Activated CD4-positive, alpha-beta memory T cell treated with anti-CD3 and anti-CD28 coated beads for 36 hours (primary cell): ENCODE measurements around the gene SMIM28. TPM values are rescaled to one million over a fixed set of nuclear protein-coding genes. Genes with fewer than 3 reads are reported as not detected.
"Not testable (repeated sequence)": the region's sequence is repeated elsewhere in the genome, so short reads cannot be mapped to it uniquely, and the experiment has no call there.

Experiments used
- CTCF ChIA-PET: fragments of 350-600 bp; sonication (Branson Sonifier 250); formaldehyde crosslinking; loops from one replicate; lab custom pipeline; 2021; ENCODE audit warnings: antibody characterized with exemption, inconsistent platforms; lab: Charles Lee
- POLR2A ChIA-PET: fragments of 350-600 bp; sonication (Branson Sonifier 250); formaldehyde crosslinking; loops from one replicate; lab custom pipeline; 2021; ENCODE audit warnings: antibody characterized with exemption; lab: Charles Lee
- DNase-seq: peaks from one replicate; pipeline ENCODE4 v3.0.0-alpha.2; 2020
- H3K27ac Mint-ChIP-seq: one replicate; pipeline ENCODE4 v1.8.0; 2021; ENCODE audit warnings: mixed read lengths
- H3K27me3 Mint-ChIP-seq: one replicate; pipeline ENCODE4 v1.8.0; 2021; ENCODE audit warnings: mixed read lengths
- H3K36me3 Mint-ChIP-seq: one replicate; pipeline ENCODE4 v1.8.0; 2021; ENCODE audit warnings: mixed read lengths
- H3K4me1 Mint-ChIP-seq: one replicate; pipeline ENCODE4 v1.8.0; 2021; ENCODE audit warnings: low read depth, mixed read lengths
- H3K4me3 Mint-ChIP-seq: one replicate; pipeline ENCODE4 v1.8.0; 2021; ENCODE audit warnings: mild to moderate bottlenecking, mixed read lengths
- H3K9me3 Mint-ChIP-seq: one replicate; pipeline ENCODE4 v1.8.0; 2021; ENCODE audit warnings: mixed read lengths
- intact Hi-C: fragments of 100-400 bp; cut with micrococcal nuclease; formaldehyde crosslinking; loops from one replicate; pipeline ENCODE4 v1.15.1; 2023
- total RNA-seq, 2 experiments: library from RNA; stranded (reverse); gene quantifications; one replicate each; pipeline ENCODE4 v1.2.3, GENCODE V29; 2021

The SMIM28 gene
- total RNA-seq, 2 experiments from 2014 or later, result not detected

DNA sequence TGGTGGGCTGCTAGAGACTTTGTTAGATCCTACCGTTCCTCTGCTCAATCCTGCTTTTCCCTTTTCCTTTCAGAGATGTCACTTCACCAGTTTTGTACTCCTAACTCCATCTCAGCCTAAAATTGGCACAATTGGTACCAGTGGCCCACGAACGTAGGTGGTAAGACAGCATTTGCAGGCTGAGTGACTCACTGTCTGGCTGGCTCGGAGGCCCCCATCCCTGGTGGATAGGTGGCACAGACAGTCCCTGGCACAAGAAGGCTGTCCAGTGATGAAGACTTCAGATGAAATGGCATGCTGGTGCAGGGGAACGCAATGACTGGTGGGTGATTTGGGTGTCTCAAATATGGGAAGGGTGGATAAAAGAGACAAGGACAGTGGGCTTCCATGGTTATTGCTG is 37.4 kb downstream of the SMIM28 start:
- H3K4me3 Mint-ChIP-seq, result no peak overlapping the region
- no peak overlapping the region for H3K27ac Mint-ChIP-seq
- peaks cover 25% of the 10 kb centered on the region for H3K4me1 Mint-ChIP-seq
- H3K9me3 Mint-ChIP-seq, result no peaks in the 10 kb centered on the region
- POLR2A ChIA-PET, result no interaction called here
- no peaks in the 10 kb centered on the region for H3K27me3 Mint-ChIP-seq
- CTCF ChIA-PET, result interaction anchor here (0.7 kb wide), 1 partner anchor 158 kb away, joined by 3 read pairs; no protein-coding TSS in a partner anchor
- peaks cover 33% of the 10 kb centered on the region for H3K36me3 Mint-ChIP-seq
- intact Hi-C loops, result no loop called here
- no peak for DNase-seq

DNA sequence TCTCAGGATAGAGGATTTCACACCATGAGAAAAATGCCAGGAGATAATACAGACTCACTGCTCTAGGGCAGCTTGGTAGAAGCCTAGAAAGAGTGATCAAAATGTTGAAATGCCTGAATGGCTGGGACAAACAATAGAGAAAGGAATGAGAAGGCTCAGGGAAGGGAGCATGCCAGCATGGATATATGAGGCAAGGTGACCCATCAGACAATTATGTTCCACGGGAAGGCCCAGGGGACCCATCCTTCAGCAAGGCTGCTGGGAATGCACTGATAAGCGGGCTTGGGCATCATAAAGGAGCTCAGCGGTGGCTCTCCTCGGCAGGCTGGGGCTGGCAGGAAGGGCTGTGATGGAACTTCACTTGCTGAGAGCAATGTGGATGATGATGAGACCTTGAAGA is 38.5 kb downstream of the SMIM28 start:
- no peaks in the 10 kb centered on the region for H3K9me3 Mint-ChIP-seq
- DNase-seq, result no peak
- H3K36me3 Mint-ChIP-seq, result peaks cover 29% of the 10 kb centered on the region
- intact Hi-C loops, result no loop called here
- no peak overlapping the region for H3K4me3 Mint-ChIP-seq
- H3K27me3 Mint-ChIP-seq, result no peaks in the 10 kb centered on the region
- ChIA-PET POLR2A (no interaction called here), CTCF (interaction anchor here (1.4 kb wide), 1 partner anchor 101 kb away, joined by 5 read pairs; no protein-coding TSS in a partner anchor)
- peaks cover 17% of the 10 kb centered on the region for H3K4me1 Mint-ChIP-seq
- no peak overlapping the region for H3K27ac Mint-ChIP-seq

DNA sequence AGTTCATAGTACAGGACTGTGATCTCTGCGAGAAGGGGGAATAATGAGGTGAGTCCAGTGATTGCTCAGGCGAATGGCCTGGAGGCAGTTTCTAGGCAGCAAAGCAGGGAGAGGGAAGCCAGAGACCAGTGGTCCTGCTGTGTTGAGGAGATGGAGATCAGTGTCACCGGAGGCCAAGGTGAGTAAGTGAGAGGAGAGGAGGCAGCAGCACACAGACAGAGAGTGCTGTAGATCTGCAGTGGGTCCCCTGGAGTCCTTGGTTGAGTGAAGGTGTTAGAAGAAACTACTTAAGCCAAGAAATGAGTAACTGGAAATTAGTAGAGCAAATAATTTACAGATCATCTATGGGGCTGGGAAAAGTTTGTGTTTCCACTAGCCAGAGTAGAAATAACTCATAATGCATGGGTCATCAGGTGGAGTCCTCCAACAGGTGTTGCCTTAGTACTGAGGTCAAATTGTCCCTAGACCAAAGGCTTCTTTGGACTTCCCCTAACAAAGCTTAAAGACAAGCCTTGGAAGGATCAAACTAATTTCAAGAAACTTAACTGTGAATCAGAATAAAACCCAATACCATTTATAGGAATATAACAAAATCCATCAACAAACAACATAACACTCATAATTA is 39.9 kb downstream of the SMIM28 start:
- Mint-ChIP-seq H3K27ac (peak overlapping the region; percentile 44), H3K27me3 (no peaks in the 10 kb centered on the region), H3K4me1 (peaks cover 12% of the 10 kb centered on the region), H3K4me3 (no peak overlapping the region), H3K9me3 (no peaks in the 10 kb centered on the region), H3K36me3 (peaks cover 23% of the 10 kb centered on the region)
- peak; percentile 35 for DNase-seq
- POLR2A ChIA-PET, result no interaction called here
- intact Hi-C loops, result no loop called here
- CTCF ChIA-PET, result interaction anchor here (1.4 kb wide), 1 partner anchor 11 kb away, joined by 5 read pairs; no protein-coding TSS in a partner anchor

DNA sequence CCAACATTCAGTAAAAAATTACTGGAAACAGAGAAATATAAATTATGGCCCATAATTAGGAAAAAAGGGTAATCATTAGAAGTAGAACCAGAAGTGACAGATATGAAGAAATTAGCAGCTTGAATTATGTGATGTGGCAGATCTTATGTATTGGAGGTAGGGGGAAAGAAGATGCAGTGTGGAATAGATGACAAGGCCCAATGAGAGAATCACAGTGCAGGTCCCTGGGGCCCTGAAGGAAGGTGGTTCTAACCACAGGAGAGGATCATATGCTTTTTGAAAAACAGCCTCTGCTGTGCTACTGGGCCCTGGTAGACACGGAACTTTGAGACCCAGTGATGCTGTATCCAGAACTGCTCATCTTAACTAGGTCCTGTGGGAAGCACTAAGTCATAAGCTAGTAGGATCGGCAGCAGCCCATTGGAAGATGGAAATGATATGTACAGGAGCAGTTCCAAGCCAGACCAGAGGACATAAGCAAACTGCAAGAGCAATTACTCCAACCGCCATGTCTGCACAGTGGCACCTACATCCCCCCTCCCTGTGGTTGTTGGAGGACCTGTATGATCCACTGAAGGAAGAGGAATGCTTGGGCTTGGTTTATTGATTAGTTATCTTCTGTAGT is 40.5 kb downstream of the SMIM28 start:
- Mint-ChIP-seq H3K4me3 (no peak overlapping the region), H3K27ac (peak overlapping the region; percentile 4), H3K36me3 (peaks cover 18% of the 10 kb centered on the region), H3K4me1 (peaks cover 15% of the 10 kb centered on the region), H3K27me3 (no peaks in the 10 kb centered on the region), H3K9me3 (no peaks in the 10 kb centered on the region)
- intact Hi-C loops, result no loop called here
- ChIA-PET CTCF (interaction anchor here (1.4 kb wide), 1 partner anchor 11 kb away, joined by 5 read pairs; no protein-coding TSS in a partner anchor), POLR2A (no interaction called here)
- no peak for DNase-seq

DNA sequence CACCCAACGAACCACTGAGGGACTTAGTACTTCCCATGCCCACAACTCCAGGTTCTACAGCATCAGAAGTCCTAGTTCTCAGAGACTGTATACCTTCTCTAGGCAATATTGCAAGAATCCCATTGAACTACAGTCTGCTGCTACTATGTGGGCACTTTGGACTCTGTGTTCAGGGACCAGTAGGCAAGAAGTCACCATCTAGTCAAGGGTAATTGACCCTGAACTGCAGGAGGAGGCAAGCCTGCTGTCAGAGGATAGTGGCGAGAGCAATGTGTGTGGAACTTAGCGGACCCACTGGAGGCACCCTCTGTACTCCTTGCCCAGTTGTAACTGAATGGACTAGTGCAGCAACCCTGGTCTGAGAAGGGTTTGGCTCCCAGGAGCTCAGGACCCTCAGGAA is 42.1 kb downstream of the SMIM28 start:
- Mint-ChIP-seq H3K9me3 (no peaks in the 10 kb centered on the region), H3K27me3 (no peaks in the 10 kb centered on the region), H3K4me3 (no peak overlapping the region), H3K4me1 (peaks cover 18% of the 10 kb centered on the region), H3K27ac (no peak overlapping the region), H3K36me3 (peaks cover 13% of the 10 kb centered on the region)
- ChIA-PET POLR2A (no interaction called here), CTCF (no interaction called here)
- intact Hi-C loops, result no loop called here
- DNase-seq, result no peak

DNA sequence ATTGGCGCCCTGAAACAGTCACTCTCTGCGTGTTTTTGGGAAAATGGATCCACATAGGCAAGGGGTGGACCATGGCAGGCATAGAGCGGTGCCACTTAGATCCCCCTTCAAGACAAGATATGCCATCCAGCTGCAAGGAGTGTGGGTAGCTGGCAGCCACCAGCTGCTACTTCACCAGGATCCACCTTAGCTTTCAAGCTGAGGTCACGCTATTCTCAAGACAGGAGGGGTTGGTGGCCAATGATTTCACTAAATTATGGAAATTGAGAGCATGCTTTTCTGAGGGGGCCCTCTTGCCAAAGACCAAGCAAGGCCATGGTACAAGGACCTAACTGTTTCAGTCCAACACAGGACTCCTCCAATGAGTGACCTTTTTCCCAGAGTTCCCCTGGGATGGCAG is 42.7 kb downstream of the SMIM28 start:
- H3K9me3 Mint-ChIP-seq, result no peaks in the 10 kb centered on the region
- no peak overlapping the region for H3K4me3 Mint-ChIP-seq
- intact Hi-C loops, result no loop called here
- ChIA-PET POLR2A (no interaction called here), CTCF (no interaction called here)
- H3K27ac Mint-ChIP-seq, result no peak overlapping the region
- DNase-seq, result no peak
- H3K4me1 Mint-ChIP-seq, result peaks cover 18% of the 10 kb centered on the region
- H3K36me3 Mint-ChIP-seq, result peaks cover 9% of the 10 kb centered on the region
- H3K27me3 Mint-ChIP-seq, result no peaks in the 10 kb centered on the region

DNA sequence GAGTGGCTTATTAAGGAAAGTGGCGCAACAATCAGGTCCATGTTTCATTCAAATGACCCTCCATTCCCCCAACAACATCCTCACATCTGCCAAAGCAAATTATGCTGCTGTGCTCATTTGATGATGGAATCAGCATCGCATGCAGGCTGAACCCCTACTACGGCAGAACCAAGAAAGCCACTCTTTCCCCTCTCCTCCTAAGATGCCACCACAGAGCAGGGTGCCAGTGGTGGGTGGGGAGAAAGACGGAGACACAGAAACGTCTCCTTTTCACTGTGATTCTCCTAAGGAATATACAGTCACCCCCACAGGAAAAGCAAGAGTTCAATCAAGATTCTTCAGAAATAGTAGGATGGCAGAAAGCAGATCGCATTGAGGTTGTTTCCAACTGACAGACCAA is 43.4 kb downstream of the SMIM28 start:
- peaks cover 18% of the 10 kb centered on the region for H3K4me1 Mint-ChIP-seq
- intact Hi-C loops, result no loop called here
- H3K27me3 Mint-ChIP-seq, result no peaks in the 10 kb centered on the region
- no peak for DNase-seq
- ChIA-PET POLR2A (no interaction called here), CTCF (interaction anchor here (1.4 kb wide), 1 partner anchor 89 kb away, joined by 3 read pairs; no protein-coding TSS in a partner anchor)
- H3K36me3 Mint-ChIP-seq, result peaks cover 9% of the 10 kb centered on the region
- no peak overlapping the region for H3K4me3 Mint-ChIP-seq
- H3K9me3 Mint-ChIP-seq, result no peaks in the 10 kb centered on the region
- no peak overlapping the region for H3K27ac Mint-ChIP-seq

DNA sequence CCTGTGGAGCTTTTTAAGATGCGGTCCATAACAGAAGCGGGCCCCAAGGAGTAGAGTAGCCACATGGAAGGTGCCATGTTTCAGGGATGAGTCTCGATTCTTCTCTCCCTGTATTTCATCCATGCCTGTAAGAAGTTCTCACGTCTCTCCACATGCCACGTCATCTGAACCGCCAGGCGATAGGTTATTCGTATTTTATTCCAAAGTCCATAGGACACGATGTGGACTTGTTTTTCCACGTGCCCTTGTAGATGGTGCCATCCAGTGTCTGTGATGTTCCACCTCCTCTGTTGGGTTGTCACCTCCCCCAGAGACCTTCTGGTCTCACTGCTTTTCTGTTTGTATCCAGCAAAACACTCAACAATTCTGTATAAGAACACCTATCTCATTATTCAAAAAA is 43.9 kb downstream of the SMIM28 start:
- intact Hi-C loops, result no loop called here

DNA sequence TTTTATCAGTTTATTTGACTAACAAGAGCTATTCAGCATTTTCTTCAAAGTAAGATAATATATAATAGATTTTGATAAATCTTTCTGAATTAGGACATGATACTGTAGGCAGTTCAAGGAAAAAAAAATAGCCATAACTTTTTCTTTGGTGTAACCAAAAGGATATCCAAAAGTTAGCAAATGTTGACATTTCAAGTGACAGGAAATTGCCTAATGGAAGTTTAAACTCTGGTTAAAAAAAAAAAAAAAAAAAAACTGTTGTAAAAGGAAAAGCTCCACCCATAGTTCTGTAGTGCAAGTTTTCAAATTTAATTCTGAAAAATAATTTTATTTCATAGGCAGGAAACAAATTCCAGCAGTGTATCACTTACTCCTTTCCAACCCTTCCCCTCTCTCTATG is 45.2 kb downstream of the SMIM28 start:
- Mint-ChIP-seq H3K27ac (no peak overlapping the region), H3K4me1 (peaks cover 13% of the 10 kb centered on the region), H3K4me3 (no peak overlapping the region), H3K27me3 (no peaks in the 10 kb centered on the region), H3K9me3 (no peaks in the 10 kb centered on the region), H3K36me3 (peaks cover 9% of the 10 kb centered on the region)
- ChIA-PET POLR2A (no interaction called here), CTCF (no interaction called here)
- no peak for DNase-seq
- intact Hi-C loops, result no loop called here

More for the DNA sequence above, 43.9 kb downstream of the SMIM28 start:
- peaks cover 18% of the 10 kb centered on the region for H3K4me1 Mint-ChIP-seq
- ChIA-PET CTCF (interaction anchor here (1.4 kb wide), 1 partner anchor 88 kb away, joined by 3 read pairs; no protein-coding TSS in a partner anchor), POLR2A (no interaction called here)
- no peaks in the 10 kb centered on the region for H3K9me3 Mint-ChIP-seq
- H3K27ac Mint-ChIP-seq, result no peak overlapping the region
- H3K4me3 Mint-ChIP-seq, result no peak overlapping the region
- no peaks in the 10 kb centered on the region for H3K27me3 Mint-ChIP-seq
- DNase-seq, result no peak
- peaks cover 9% of the 10 kb centered on the region for H3K36me3 Mint-ChIP-seq

DNA sequence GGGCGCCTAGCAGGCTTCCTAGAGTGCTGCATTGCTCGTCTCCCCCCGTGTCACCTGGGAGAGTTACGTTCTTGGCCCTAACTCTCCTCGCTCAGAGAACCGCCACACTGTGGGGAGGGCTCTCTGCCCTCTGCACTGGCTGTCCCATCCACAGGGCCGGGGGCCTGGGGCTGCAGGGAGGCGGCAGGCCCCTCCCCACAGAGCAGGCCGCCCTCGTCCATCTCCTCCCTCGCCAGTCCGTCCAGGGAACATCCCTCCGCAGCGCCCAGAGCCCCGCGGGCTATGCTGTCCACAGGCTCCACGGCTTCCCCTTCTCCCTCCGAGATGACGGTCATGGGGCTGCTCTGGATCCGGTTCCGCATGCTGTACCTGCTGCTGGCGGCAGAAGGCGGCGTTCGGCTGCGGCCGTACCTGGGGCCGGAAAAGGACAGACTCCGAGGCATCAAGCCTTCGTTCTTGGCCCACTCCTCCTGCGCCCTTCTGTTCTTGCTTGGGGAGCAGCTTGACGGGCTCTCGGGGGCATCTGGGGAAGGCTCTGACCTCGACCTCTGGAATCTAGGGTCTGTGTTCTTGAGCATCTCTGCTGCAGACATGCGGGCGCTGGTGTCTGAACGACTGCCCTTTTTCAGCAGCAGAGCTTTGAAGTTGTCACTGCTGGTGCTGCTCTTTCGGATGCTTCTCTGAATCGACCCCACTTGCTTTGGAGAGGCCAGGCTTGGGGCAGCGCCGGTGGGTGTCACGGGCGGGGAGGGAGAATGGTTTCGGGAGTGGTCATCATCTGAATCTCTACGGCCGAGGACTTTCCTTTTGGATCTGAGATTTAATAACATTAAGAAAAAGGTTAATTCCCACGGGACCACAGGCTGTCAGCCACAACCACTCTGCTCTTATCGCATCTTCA is 46.5 kb downstream of the SMIM28 start:
- no peak overlapping the region for H3K27ac Mint-ChIP-seq
- intact Hi-C loops, result no loop called here
- no peak for DNase-seq
- no peaks in the 10 kb centered on the region for H3K9me3 Mint-ChIP-seq
- POLR2A ChIA-PET, result interaction anchor here (1.2 kb wide), 1 partner anchor 35 kb away, joined by 3 read pairs; no protein-coding TSS in a partner anchor
- CTCF ChIA-PET, result interaction anchor here (7.2 kb wide), 1 partner anchor 85 kb away, joined by 123 read pairs; no protein-coding TSS in a partner anchor
- no peak overlapping the region for H3K4me3 Mint-ChIP-seq
- H3K36me3 Mint-ChIP-seq, result peaks cover 2% of the 10 kb centered on the region
- H3K4me1 Mint-ChIP-seq, result peaks cover 8% of the 10 kb centered on the region
- H3K27me3 Mint-ChIP-seq, result no peaks in the 10 kb centered on the region

DNA sequence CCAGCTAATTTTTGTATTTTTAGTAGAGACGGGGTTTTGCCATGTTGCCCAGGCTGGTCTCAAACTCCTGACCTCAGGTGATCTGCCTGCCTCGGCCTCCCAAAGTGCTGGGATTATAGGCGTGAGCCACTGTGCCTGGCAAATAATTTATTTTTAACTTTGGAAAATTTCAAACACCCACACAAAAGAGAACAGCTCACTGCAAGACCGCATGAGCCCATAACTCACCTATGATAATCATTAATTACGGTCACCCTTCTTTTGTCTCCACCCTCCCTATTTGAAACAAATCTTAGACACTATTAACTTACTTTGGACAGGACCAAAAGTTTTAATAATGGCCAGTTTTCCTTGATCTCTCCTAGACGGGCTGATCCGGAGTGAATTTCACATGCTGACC is 47.6 kb downstream of the SMIM28 start:
- intact Hi-C loops, result loop anchor here (5.0 kb wide), 1 partner anchor 42 kb away; no protein-coding TSS in a partner anchor
- H3K27me3 Mint-ChIP-seq, H3K4me1 Mint-ChIP-seq, H3K9me3 Mint-ChIP-seq, H3K27ac Mint-ChIP-seq, H3K4me3 Mint-ChIP-seq, DNase-seq, H3K36me3 Mint-ChIP-seq: not testable (repeated sequence)
- CTCF ChIA-PET, result interaction anchor here (1.0 to 7.2 kb wide), 3 partner anchors 84 to 98 kb away, joined by 3 to 123 read pairs (median 54); no protein-coding TSS in a partner anchor
- POLR2A ChIA-PET, result interaction anchor here (1.2 kb wide), 1 partner anchor 34 kb away, joined by 3 read pairs; no protein-coding TSS in a partner anchor
